ENCODE data around the gene TMEM88. TPM values are rescaled to one million over a fixed set of nuclear protein-coding genes. Genes with fewer than 3 reads are reported as not detected.

The TMEM88 gene
- total and polyA plus RNA-seq, 2 of the 13 experiments (the other 11 are each of a cell fraction or from before 2014, with no cell fraction given), result 0.31 to 0.66 TPM

DNA sequence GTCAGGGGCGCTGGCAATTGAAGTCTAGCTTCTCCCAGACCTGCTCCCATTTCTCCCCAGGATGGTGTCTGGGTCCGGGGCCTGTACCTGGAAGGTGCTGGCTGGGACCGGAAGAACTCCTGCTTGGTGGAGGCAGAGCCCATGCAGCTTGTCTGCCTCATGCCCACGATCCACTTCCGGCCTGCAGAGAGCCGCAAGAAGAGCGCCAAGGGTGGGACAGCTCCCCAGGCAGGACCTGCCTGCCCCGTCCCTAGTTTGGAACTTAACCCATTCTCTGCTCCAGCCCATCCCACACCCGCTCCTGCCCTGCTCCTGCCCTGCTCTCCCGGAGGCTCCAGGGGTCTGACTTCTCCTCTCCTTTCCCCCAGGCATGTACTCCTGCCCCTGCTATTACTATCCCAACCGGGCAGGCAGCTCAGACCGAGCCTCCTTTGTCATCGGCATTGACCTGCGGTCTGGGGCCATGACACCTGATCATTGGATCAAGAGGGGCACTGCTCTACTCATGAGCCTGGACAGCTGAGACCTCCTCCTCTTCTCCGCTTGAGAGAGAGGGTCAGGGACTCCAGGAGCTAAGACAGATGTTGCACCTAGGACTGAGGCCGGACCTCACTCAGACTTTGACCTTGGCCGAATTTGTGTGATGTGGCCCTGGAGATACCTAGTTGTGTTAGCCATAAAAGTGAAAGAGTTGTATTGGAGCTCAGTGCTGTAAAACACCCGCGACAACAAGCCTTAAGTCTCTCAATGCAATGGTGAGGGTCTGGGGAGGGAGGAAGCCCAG lies 21.7 kb upstream of the TMEM88 start (continued):
- TF ChIP-seq, protein P1, sequence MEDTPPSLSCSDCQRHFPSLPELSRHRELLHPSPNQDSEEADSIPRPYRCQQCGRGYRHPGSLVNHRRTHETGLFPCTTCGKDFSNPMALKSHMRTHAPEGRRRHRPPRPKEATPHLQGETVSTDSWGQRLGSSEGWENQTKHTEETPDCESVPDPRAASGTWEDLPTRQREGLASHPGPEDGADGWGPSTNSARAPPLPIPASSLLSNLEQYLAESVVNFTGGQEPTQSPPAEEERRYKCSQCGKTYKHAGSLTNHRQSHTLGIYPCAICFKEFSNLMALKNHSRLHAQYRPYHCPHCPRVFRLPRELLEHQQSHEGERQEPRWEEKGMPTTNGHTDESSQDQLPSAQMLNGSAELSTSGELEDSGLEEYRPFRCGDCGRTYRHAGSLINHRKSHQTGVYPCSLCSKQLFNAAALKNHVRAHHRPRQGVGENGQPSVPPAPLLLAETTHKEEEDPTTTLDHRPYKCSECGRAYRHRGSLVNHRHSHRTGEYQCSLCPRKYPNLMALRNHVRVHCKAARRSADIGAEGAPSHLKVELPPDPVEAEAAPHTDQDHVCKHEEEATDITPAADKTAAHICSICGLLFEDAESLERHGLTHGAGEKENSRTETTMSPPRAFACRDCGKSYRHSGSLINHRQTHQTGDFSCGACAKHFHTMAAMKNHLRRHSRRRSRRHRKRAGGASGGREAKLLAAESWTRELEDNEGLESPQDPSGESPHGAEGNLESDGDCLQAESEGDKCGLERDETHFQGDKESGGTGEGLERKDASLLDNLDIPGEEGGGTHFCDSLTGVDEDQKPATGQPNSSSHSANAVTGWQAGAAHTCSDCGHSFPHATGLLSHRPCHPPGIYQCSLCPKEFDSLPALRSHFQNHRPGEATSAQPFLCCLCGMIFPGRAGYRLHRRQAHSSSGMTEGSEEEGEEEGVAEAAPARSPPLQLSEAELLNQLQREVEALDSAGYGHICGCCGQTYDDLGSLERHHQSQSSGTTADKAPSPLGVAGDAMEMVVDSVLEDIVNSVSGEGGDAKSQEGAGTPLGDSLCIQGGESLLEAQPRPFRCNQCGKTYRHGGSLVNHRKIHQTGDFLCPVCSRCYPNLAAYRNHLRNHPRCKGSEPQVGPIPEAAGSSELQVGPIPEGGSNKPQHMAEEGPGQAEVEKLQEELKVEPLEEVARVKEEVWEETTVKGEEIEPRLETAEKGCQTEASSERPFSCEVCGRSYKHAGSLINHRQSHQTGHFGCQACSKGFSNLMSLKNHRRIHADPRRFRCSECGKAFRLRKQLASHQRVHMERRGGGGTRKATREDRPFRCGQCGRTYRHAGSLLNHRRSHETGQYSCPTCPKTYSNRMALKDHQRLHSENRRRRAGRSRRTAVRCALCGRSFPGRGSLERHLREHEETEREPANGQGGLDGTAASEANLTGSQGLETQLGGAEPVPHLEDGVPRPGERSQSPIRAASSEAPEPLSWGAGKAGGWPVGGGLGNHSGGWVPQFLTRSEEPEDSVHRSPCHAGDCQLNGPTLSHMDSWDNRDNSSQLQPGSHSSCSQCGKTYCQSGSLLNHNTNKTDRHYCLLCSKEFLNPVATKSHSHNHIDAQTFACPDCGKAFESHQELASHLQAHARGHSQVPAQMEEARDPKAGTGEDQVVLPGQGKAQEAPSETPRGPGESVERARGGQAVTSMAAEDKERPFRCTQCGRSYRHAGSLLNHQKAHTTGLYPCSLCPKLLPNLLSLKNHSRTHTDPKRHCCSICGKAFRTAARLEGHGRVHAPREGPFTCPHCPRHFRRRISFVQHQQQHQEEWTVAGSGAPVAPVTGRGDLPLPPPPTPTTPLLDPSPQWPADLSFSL (CRISPR knock-in tag; IDR thresholded peaks at IDR 0.05), result 0 out of 2 replicates have a peak, but pooled peaks have one; percentile 51
- TF ChIP-seq MAZ (IDR thresholded peaks at IDR 0.05; ENCODE audit: borderline replicate concordance, low read depth, low read length) (no peak), MAZ (CRISPR knock-in tag; IDR thresholded peaks at IDR 0.05; ENCODE audit: low read depth) (0 out of 2 replicates have a peak, but pooled peaks have one; percentile 42), ZNF616 (CRISPR knock-in tag; IDR thresholded peaks at IDR 0.05; ENCODE audit: low read depth) (no peak), ZFP36L1 (CRISPR knock-in tag; IDR thresholded peaks at IDR 0.05) (0 out of 2 replicates have a peak, but pooled peaks have one; percentile 33), TBX2 (CRISPR knock-in tag; IDR thresholded peaks at IDR 0.05; ENCODE audit: borderline replicate concordance) (0 out of 2 replicates have a peak, but pooled peaks have one; percentile 29), RFXANK (CRISPR knock-in tag; IDR thresholded peaks at IDR 0.05) (no peak), HIVEP1 (CRISPR knock-in tag; IDR thresholded peaks at IDR 0.05) (peak; percentile 60; the same call in 1 of the 2 replicates), ZNF891 (CRISPR knock-in tag; IDR thresholded peaks at IDR 0.05) (0 out of 2 replicates have a peak, but pooled peaks have one; percentile 15), TEAD2 (CRISPR knock-in tag; IDR thresholded peaks at IDR 0.05) (no peak), KDM1A (CRISPR knock-in tag; IDR thresholded peaks at IDR 0.05) (no peak), SRY (CRISPR knock-in tag; IDR thresholded peaks at IDR 0.05) (0 out of 2 replicates have a peak, but pooled peaks have one; percentile 51), ZNF619 (CRISPR knock-in tag; IDR thresholded peaks at IDR 0.05) (0 out of 2 replicates have a peak, but pooled peaks have one; percentile 18), ZEB1 (IDR thresholded peaks at IDR 0.05; ENCODE audit: insufficient replicate concordance, low read depth) (no peak), ASH2L (IDR thresholded peaks at IDR 0.05; ENCODE audit: insufficient read length, low read depth, low read length) (peak; percentile 32), PHF21A (CRISPR knock-in tag; IDR thresholded peaks at IDR 0.05) (no peak)
- TF ChIP-seq, protein P2, sequence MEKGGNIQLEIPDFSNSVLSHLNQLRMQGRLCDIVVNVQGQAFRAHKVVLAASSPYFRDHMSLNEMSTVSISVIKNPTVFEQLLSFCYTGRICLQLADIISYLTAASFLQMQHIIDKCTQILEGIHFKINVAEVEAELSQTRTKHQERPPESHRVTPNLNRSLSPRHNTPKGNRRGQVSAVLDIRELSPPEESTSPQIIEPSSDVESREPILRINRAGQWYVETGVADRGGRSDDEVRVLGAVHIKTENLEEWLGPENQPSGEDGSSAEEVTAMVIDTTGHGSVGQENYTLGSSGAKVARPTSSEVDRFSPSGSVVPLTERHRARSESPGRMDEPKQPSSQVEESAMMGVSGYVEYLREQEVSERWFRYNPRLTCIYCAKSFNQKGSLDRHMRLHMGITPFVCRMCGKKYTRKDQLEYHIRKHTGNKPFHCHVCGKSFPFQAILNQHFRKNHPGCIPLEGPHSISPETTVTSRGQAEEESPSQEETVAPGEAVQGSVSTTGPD (CRISPR knock-in tag; IDR thresholded peaks at IDR 0.05), result no peak
- TF ChIP-seq, protein P3, sequence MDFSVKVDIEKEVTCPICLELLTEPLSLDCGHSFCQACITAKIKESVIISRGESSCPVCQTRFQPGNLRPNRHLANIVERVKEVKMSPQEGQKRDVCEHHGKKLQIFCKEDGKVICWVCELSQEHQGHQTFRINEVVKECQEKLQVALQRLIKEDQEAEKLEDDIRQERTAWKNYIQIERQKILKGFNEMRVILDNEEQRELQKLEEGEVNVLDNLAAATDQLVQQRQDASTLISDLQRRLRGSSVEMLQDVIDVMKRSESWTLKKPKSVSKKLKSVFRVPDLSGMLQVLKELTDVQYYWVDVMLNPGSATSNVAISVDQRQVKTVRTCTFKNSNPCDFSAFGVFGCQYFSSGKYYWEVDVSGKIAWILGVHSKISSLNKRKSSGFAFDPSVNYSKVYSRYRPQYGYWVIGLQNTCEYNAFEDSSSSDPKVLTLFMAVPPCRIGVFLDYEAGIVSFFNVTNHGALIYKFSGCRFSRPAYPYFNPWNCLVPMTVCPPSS (IDR thresholded peaks at IDR 0.05), result no peak

Measured in HepG2 (cell line).